CD4-positive, CD25-positive, alpha-beta regulatory T cell (primary cell): ENCODE measurements around the gene MPPED2. TPM values are rescaled to one million over a fixed set of nuclear protein-coding genes. Genes with fewer than 3 reads are reported as not detected.

Source experiments
- ATAC-seq, 2 donors: fragments of 150-1000 bp; cut with Tn5 transposase; one replicate each; pipeline ENCODE4 v1.10.0; 2021; ENCODE audit warnings: low read depth in 2 of 2, moderate number of reproducible peaks in 2 of 2, moderate library complexity in 1 of 2
- DNase-seq, 3 donors: peaks; one replicate each; pipeline versions ENCODE4 v3.0.0 to v3.0.0-alpha.2; 2012 to 2022; ENCODE audit warnings: mixed read lengths in 1 of 3
- H3K27ac ChIP-seq: one replicate; pipeline ENCODE4 v1.7.0; 2013; ENCODE audit warnings: mild to moderate bottlenecking, low read length; ENCODE audit not compliant: insufficient read depth, poor library complexity, severe bottlenecking
- H3K27me3 ChIP-seq: one replicate; pipeline ENCODE4 v1.7.0; 2013; ENCODE audit warnings: low read length; ENCODE audit not compliant: control insufficient read depth, insufficient read depth
- H3K36me3 ChIP-seq: one replicate; pipeline ENCODE4 v1.7.0; 2013; ENCODE audit warnings: mild to moderate bottlenecking, low read length, moderate library complexity; ENCODE audit not compliant: control insufficient read depth, insufficient read depth
- H3K4me1 ChIP-seq: 2 replicates; pipeline ENCODE4 v1.7.0; 2013; ENCODE audit warnings: mild to moderate bottlenecking, low read length; ENCODE audit not compliant: insufficient read depth, control insufficient read depth, poor library complexity, severe bottlenecking
- H3K4me3 ChIP-seq: one replicate; pipeline ENCODE4 v1.7.0; 2013; ENCODE audit warnings: low read depth, mild to moderate bottlenecking, low read length, moderate library complexity
- H3K9me3 ChIP-seq, 2 experiments: 1 replicate in 1 of 2; 2 replicates in 1 of 2; pipeline ENCODE4 v1.7.0; 2013; ENCODE audit warnings: low read length in 2 of 2, mild to moderate bottlenecking in 1 of 2, moderate library complexity in 1 of 2; ENCODE audit not compliant: control insufficient read depth in 2 of 2
- H3K27ac Mint-ChIP-seq, 3 donors: one replicate each; pipeline ENCODE4 v1.8.0; 2020 to 2022; ENCODE audit warnings: mild to moderate bottlenecking in 3 of 3, mixed read lengths in 3 of 3, moderate library complexity in 2 of 3
- H3K27me3 Mint-ChIP-seq: one replicate; pipeline ENCODE4 v1.8.0; 2022; ENCODE audit warnings: mild to moderate bottlenecking, mixed read lengths
- H3K36me3 Mint-ChIP-seq: one replicate; pipeline ENCODE4 v1.8.0; 2020; ENCODE audit warnings: mixed read lengths
- H3K4me1 Mint-ChIP-seq, 4 donors: one replicate each; pipeline ENCODE4 v1.8.0; 2020 to 2022; ENCODE audit warnings: mixed read lengths in 4 of 4, mild to moderate bottlenecking in 1 of 4
- H3K4me3 Mint-ChIP-seq, 4 donors: one replicate each; pipeline ENCODE4 v1.8.0; 2020 to 2022; ENCODE audit warnings: mild to moderate bottlenecking in 4 of 4, mixed read lengths in 4 of 4, moderate library complexity in 3 of 4
- H3K9me3 Mint-ChIP-seq, 7 donors: one replicate each; pipeline ENCODE4 v1.8.0; 2020 to 2022; ENCODE audit warnings: mixed read lengths in 7 of 7, mild to moderate bottlenecking in 3 of 7, moderate library complexity in 2 of 7
- polyA plus RNA-seq, 4 donors: library from polyadenylated mRNA; unstranded; fragments of 300-500 nt; fragmentation: Illumina TruSeq; gene quantifications; one replicate each; pipeline ENCODE4 v1.2.3, GENCODE V29; 2021
- total RNA-seq: library from RNA; stranded (reverse); gene quantifications from one replicate; pipeline ENCODE4 v1.2.3, GENCODE V29; 2022

The MPPED2 gene
- total and polyA plus RNA-seq, 5 donors from 2014 or later: 0.35 to 0.96 (median 0.47) TPM; not detected in 2

DNA sequence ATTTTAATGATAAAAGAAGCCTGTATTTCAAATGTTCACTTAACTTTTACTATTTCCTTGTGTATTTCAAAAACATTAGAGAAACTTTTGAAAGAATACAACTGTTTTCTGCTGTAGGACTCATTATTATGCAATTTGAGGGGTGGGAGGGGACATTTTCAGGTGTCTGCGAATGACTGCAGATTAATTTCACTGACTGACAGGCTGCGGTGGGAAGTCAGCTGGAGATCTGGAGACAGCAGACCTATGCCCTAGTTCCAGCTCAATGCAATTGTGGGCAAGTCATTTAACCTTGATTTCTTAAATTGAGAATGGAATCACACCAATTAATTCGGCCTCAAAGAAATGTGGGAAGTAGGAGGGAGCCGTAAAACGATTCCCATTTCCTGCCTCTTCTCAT is 134.5 kb downstream of the MPPED2 start:
- H3K4me3 Mint-ChIP-seq: no peak overlapping the region
- no peaks in the 10 kb centered on the region for H3K36me3 Mint-ChIP-seq
- Histone ChIP-seq H3K9me3 (no peaks in the 10 kb centered on the region), H3K27ac (no peak overlapping the region), H3K4me1 (no peaks in the 10 kb centered on the region), H3K4me3 (no peak overlapping the region), H3K27me3 (no peaks in the 10 kb centered on the region), H3K36me3 (no peaks in the 10 kb centered on the region)
- H3K27ac Mint-ChIP-seq: no peak overlapping the region
- H3K9me3 Mint-ChIP-seq: peaks cover 0 to 4% (median 0%) of the 10 kb centered on the region in 7 donors
- ATAC-seq: no peak
- no peaks in the 10 kb centered on the region for H3K4me1 Mint-ChIP-seq
- H3K27me3 Mint-ChIP-seq: no peaks in the 10 kb centered on the region
- no peak for DNase-seq

DNA sequence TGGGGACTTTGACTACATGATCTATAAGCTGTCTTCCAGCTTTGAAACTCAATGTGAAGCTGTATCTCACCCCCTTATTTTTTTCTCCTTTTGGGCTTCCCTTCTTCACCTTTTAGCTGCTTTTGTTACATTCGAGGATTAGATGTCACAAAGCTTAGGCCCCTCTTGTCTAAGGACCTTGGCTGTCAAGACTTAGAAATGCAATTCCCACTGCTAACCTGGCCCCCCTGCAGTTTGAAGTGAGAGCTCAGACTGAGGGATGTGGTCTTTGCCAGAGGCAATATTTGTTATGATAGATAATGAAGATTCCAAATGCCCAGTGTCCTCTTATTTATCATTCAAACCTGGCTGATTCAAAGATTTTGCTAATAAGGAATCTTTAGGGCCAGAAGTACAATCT is 135.0 kb downstream of the MPPED2 start:
- H3K4me1 Mint-ChIP-seq: no peaks in the 10 kb centered on the region
- no peak overlapping the region for H3K27ac Mint-ChIP-seq
- H3K4me3 ChIP-seq: no peak overlapping the region
- peaks cover 0 to 4% (median 0%) of the 10 kb centered on the region in 7 donors for H3K9me3 Mint-ChIP-seq
- H3K27me3 Mint-ChIP-seq: no peaks in the 10 kb centered on the region
- no peaks in the 10 kb centered on the region for H3K36me3 Mint-ChIP-seq
- ATAC-seq (no peak), DNase-seq (no peak)
- H3K4me1 ChIP-seq: no peaks in the 10 kb centered on the region
- H3K4me3 Mint-ChIP-seq: peak overlapping the region in 1 of 4 donors; percentile 61
- no peak overlapping the region for H3K27ac ChIP-seq
- H3K36me3 ChIP-seq: no peaks in the 10 kb centered on the region
- H3K27me3 ChIP-seq: no peaks in the 10 kb centered on the region
- no peaks in the 10 kb centered on the region for H3K9me3 ChIP-seq

DNA sequence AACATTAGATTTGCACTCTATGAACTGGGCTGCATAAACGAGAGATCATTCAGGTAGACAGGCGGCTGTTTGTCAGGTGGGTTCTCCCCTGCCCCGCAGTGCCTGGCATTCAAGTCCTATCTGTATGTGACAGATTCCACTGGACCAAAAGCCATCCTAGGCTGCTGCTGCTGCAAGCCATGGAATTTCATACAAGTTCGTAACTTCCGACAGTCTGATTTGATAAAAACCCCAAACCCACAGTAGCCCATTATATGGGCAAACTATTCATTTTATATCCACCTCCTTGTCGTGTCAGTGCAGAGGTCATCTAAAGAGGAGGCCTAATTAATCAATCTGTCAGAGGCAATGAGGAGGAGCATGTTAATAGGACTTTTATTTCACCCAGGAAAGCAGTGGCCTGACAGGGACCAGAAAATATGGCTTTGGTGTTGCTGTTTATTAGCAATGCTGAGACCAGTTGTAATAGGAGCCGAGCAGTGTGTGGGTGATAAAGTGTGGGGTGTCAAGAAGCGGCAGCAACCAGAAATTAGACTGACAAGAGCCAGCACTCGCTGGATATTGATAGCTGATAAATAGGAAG is 139.0 kb downstream of the MPPED2 start:
- Histone ChIP-seq H3K27me3 (no peaks in the 10 kb centered on the region), H3K27ac (no peak overlapping the region), H3K4me3 (no peak overlapping the region), H3K9me3 (no peaks in the 10 kb centered on the region), H3K4me1 (no peaks in the 10 kb centered on the region), H3K36me3 (no peaks in the 10 kb centered on the region)
- H3K36me3 Mint-ChIP-seq: no peaks in the 10 kb centered on the region
- peaks cover 0 to 4% (median 0%) of the 10 kb centered on the region in 7 donors for H3K9me3 Mint-ChIP-seq
- DNase-seq: no peak
- ATAC-seq: no peak
- H3K27ac Mint-ChIP-seq: no peak overlapping the region
- no peaks in the 10 kb centered on the region for H3K27me3 Mint-ChIP-seq
- H3K4me1 Mint-ChIP-seq: no peaks in the 10 kb centered on the region
- H3K4me3 Mint-ChIP-seq: no peak overlapping the region

DNA sequence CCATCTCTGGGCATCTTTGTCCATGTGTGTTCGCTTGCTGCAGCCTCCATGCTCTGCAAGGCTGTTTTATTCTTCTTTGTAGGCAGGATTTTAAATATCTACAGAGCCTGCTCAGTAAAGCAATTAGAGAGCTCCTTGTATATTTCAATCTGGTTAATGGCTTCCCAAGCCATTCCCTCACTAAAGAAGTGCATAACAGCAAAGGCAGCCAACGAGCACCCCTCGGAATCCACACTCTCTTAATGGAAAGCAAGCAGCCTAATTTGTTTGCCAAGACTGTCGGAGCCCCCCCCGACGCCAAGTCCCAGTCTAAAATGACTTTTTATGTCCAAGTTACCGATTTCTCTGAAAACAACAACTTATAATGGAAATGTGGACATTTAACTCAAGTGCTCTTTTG is 139.6 kb downstream of the MPPED2 start:
- H3K36me3 ChIP-seq: no peaks in the 10 kb centered on the region
- H3K9me3 ChIP-seq: no peaks in the 10 kb centered on the region
- no peak overlapping the region for H3K27ac Mint-ChIP-seq
- peaks cover 0 to 4% (median 0%) of the 10 kb centered on the region in 7 donors for H3K9me3 Mint-ChIP-seq
- H3K27me3 ChIP-seq: no peaks in the 10 kb centered on the region
- H3K27ac ChIP-seq: no peak overlapping the region
- no peaks in the 10 kb centered on the region for H3K36me3 Mint-ChIP-seq
- no peak for DNase-seq
- ATAC-seq: no peak
- H3K4me3 ChIP-seq: no peak overlapping the region
- H3K4me3 Mint-ChIP-seq: no peak overlapping the region
- H3K4me1 ChIP-seq: no peaks in the 10 kb centered on the region
- no peaks in the 10 kb centered on the region for H3K4me1 Mint-ChIP-seq
- no peaks in the 10 kb centered on the region for H3K27me3 Mint-ChIP-seq

DNA sequence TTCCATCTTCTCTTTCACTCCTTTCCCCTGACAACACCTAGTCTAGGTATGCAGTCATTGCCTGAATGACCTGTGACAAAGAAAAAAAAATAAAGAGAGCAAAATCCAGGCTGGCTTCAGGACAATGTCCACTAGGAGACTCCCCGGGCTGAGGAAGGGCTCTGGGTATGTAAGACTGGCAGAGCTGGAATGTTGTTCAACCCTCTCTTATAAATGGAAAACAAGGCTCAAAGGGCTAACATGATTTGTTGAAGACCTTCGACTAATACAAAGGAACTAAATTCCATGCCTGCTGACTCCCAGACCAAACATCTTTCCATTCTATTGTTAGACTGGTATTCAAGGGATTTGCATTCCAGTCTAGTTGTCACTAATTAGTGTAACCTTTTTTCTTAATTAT is 141.1 kb downstream of the MPPED2 start:
- no peak for ATAC-seq
- Histone ChIP-seq H3K9me3 (no peaks in the 10 kb centered on the region), H3K27me3 (no peaks in the 10 kb centered on the region)

DNA sequence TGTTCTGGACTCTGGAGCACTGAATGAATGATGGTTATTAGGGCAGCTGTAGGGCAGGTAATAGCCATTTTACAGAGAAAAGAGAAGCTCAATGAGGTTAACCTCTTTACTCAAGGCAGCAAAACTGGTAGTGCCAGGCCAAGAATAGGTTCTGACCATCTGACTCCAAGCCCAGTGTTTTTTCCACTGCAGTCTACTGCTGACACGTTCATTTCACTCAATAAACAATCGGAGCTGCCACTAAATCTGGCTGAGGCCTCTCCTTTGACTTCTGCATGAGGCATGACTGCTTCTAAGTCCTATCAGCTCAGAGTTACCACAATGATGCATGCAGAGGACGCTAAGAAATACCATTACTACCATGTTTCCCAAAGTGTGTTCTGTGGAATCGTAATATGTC is 145.6 kb downstream of the MPPED2 start:
- H3K27ac Mint-ChIP-seq: no peak overlapping the region

More for the DNA sequence above, 141.1 kb downstream of the MPPED2 start:
- Mint-ChIP-seq H3K36me3 (no peaks in the 10 kb centered on the region), H3K9me3 (peaks cover 0 to 4% (median 0%) of the 10 kb centered on the region in 7 donors), H3K4me3 (no peak overlapping the region), H3K27ac (no peak overlapping the region), H3K27me3 (no peaks in the 10 kb centered on the region), H3K4me1 (no peaks in the 10 kb centered on the region)
- no peak for DNase-seq
- H3K27ac ChIP-seq: no peak overlapping the region
- H3K4me1 ChIP-seq: no peaks in the 10 kb centered on the region
- no peaks in the 10 kb centered on the region for H3K36me3 ChIP-seq
- H3K4me3 ChIP-seq: no peak overlapping the region

DNA sequence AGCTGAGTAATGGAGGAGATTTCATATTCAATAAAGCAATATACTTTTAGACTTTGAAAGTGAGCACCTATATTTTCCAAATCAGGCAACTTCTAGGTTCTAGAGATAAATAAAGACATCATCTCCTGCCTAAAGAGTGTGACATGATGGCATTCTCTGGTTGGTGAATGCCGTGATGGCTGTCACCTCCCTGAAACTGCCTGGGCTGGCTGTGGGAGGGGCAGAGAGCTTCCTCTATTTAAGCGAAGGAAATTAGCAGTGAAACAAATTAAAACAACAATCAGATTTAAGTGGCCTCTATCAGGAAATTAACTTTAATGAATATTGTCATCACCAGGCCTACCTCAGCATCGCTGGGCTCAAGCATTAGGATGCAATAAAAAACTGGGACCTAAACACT is 149.4 kb downstream of the MPPED2 start:
- no peak overlapping the region for H3K4me3 ChIP-seq
- no peak overlapping the region for H3K27ac ChIP-seq
- H3K9me3 ChIP-seq: no peaks in the 10 kb centered on the region
- no peaks in the 10 kb centered on the region for H3K9me3 Mint-ChIP-seq
- DNase-seq (no peak), ATAC-seq (no peak)
- no peaks in the 10 kb centered on the region for H3K4me1 ChIP-seq
- H3K27me3 Mint-ChIP-seq: peaks cover 6% of the 10 kb centered on the region
- no peak overlapping the region for H3K4me3 Mint-ChIP-seq
- H3K36me3 Mint-ChIP-seq: no peaks in the 10 kb centered on the region
- no peaks in the 10 kb centered on the region for H3K36me3 ChIP-seq
- no peaks in the 10 kb centered on the region for H3K4me1 Mint-ChIP-seq
- peaks cover 2% of the 10 kb centered on the region for H3K27me3 ChIP-seq
- no peak overlapping the region for H3K27ac Mint-ChIP-seq

More for the DNA sequence above, 145.6 kb downstream of the MPPED2 start:
- no peaks in the 10 kb centered on the region for H3K4me1 Mint-ChIP-seq
- ATAC-seq (no peak), DNase-seq (no peak)
- Histone ChIP-seq H3K27me3 (no peaks in the 10 kb centered on the region), H3K4me3 (no peak overlapping the region), H3K27ac (no peak overlapping the region), H3K4me1 (no peaks in the 10 kb centered on the region), H3K9me3 (no peaks in the 10 kb centered on the region), H3K36me3 (no peaks in the 10 kb centered on the region)
- no peaks in the 10 kb centered on the region for H3K36me3 Mint-ChIP-seq
- H3K4me3 Mint-ChIP-seq: no peak overlapping the region
- H3K9me3 Mint-ChIP-seq: no peaks in the 10 kb centered on the region
- H3K27me3 Mint-ChIP-seq: peaks cover 6% of the 10 kb centered on the region

DNA sequence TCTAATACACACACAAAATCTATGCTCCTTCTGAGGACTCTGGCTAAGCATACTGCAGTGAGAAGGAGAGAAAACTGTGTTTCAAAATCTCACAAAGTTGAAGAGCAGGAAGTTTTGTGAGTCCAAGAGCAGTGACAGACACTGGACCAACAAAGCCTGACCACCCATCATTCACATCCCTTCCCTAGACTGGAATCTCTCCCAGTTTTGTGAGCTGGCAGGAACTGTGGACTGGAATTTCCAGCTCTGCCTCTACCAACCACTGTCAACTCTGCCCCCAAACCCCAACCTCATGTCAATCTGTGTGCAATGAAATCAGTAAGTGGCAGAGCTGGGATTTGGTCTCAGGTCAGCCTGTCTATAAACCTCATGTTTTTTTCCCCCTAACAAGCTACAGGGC is 150.7 kb downstream of the MPPED2 start:
- no peak overlapping the region for H3K27ac ChIP-seq
- Mint-ChIP-seq H3K9me3 (no peaks in the 10 kb centered on the region), H3K27ac (no peak overlapping the region), H3K36me3 (no peaks in the 10 kb centered on the region), H3K4me1 (no peaks in the 10 kb centered on the region), H3K4me3 (no peak overlapping the region), H3K27me3 (peaks cover 6% of the 10 kb centered on the region)
- no peak overlapping the region for H3K4me3 ChIP-seq
- DNase-seq (no peak), ATAC-seq (no peak)
- no peaks in the 10 kb centered on the region for H3K9me3 ChIP-seq
- peaks cover 2% of the 10 kb centered on the region for H3K27me3 ChIP-seq
- no peaks in the 10 kb centered on the region for H3K36me3 ChIP-seq
- H3K4me1 ChIP-seq: no peaks in the 10 kb centered on the region
